Hepatocyte (in vitro differentiated cells): ENCODE data around the gene DNAH11. TPM values are rescaled to one million over a fixed set of nuclear protein-coding genes. Genes with fewer than 3 reads are reported as not detected.
"Not testable (repeated sequence)": the region's sequence is repeated elsewhere in the genome, so short reads cannot be mapped to it uniquely, and the experiment has no call there.

Source experiments
- DNase-seq: peaks from one replicate; pipeline ENCODE4 v3.0.0-alpha.2; 2016; ENCODE audit warnings: low spot score
- H2AFZ ChIP-seq: fragments of 200-600 bp; sonication (generic); 2 replicates; pipeline ENCODE4 v1.6.0; 2016; ENCODE audit warnings: antibody characterized with exemption, mild to moderate bottlenecking
- H3K27ac ChIP-seq: fragments of 200-600 bp; sonication (generic); 2 replicates; pipeline ENCODE4 v1.5.1; 2016; ENCODE audit warnings: mild to moderate bottlenecking
- H3K27me3 ChIP-seq: fragments of 200-600 bp; sonication (generic); 2 replicates; pipeline ENCODE4 v1.6.1; 2016
- H3K36me3 ChIP-seq: fragments of 200-600 bp; sonication (generic); replicated peaks from 2 replicates; pipeline ENCODE4 v1.5.1; 2016; ENCODE audit warnings: low read depth; ENCODE audit not compliant: insufficient read depth
- H3K4me1 ChIP-seq: fragments of 200-600 bp; sonication (generic); 2 replicates; pipeline ENCODE4 v1.5.1; 2016; ENCODE audit warnings: mild to moderate bottlenecking, moderate library complexity; ENCODE audit not compliant: insufficient read depth
- H3K4me2 ChIP-seq: fragments of 200-600 bp; sonication (generic); 2 replicates; pipeline ENCODE4 v1.6.0; 2016
- H3K4me3 ChIP-seq: fragments of 200-600 bp; sonication (generic); 2 replicates; pipeline ENCODE4 v1.5.1; 2016; ENCODE audit warnings: mild to moderate bottlenecking
- H3K79me2 ChIP-seq: fragments of 200-600 bp; sonication (generic); 2 replicates; pipeline ENCODE4 v1.6.0; 2017; ENCODE audit warnings: mild to moderate bottlenecking
- H3K9me2 ChIP-seq: fragments of 200-600 bp; sonication (generic); replicated peaks from 2 replicates; pipeline ENCODE4 v1.6.0; 2017; ENCODE audit warnings: mild to moderate bottlenecking; ENCODE audit not compliant: insufficient read depth
- H3K9me3 ChIP-seq: fragments of 200-600 bp; sonication (generic); 2 replicates; pipeline ENCODE4 v1.5.1; 2016; ENCODE audit warnings: low read depth, mild to moderate bottlenecking
- H4K20me1 ChIP-seq: fragments of 200-600 bp; sonication (generic); 2 replicates; pipeline ENCODE4 v1.6.0; 2016; ENCODE audit warnings: mild to moderate bottlenecking; ENCODE audit not compliant: insufficient read depth, poor library complexity, severe bottlenecking
- CTCF ChIP-seq: fragments of 200-600 bp; sonication (generic); IDR thresholded peaks from 2 replicates; pipeline ENCODE4 v1.5.1; 2016; ENCODE audit warnings: antibody characterized with exemption, mild to moderate bottlenecking; ENCODE audit not compliant: poor library complexity
- EZH2 ChIP-seq: fragments of 200-600 bp; sonication (generic); IDR thresholded peaks from 2 replicates; pipeline ENCODE4 v1.6.1; 2016; ENCODE audit warnings: antibody characterized with exemption, mild to moderate bottlenecking, borderline replicate concordance
- EZH2phosphoT487 ChIP-seq: fragments of 200-600 bp; sonication (generic); IDR thresholded peaks from one replicate; pipeline ENCODE4 v1.6.1; 2018; ENCODE audit warnings: antibody characterized with exemption, mild to moderate bottlenecking, low read depth, moderate library complexity; ENCODE audit not compliant: unreplicated experiment, severe bottlenecking
- WGBS: methylation state at CpG from one replicate; pipeline ENCODE4 v1.1.6; 2016; ENCODE audit warnings: low lambda C conversion rate; ENCODE audit errors: missing lambda C conversion rate; 5-methylcytosine and 5-hydroxymethylcytosine counted together
- polyA plus RNA-seq: library from polyadenylated mRNA; unstranded; fragments of >200 nt; fragmentation: Nextera tagmentation; extraction: Ambion mirVana; gene quantifications from 2 replicates; pipeline ENCODE4 v1.2.1, GENCODE V29; 2016
- total RNA-seq: library from RNA; depleted of rRNA; stranded (reverse); fragments of >200 nt; gene quantifications from 2 replicates; pipeline ENCODE4 v1.2.3, GENCODE V29; 2014

The DNAH11 gene
- total and polyA plus RNA-seq, 2 experiments from 2014 or later = 0.43 to 1.3 TPM

GRCh38 chr7:21722371-21722770 is 179.5 kb downstream of the DNAH11 start:
- H3K4me1 ChIP-seq = no peaks in the 10 kb centered on the region
- no peaks in the 10 kb centered on the region for H3K27me3 ChIP-seq
- no peak for DNase-seq
- no peak overlapping the region for H3K4me2 ChIP-seq
- no peaks in the 10 kb centered on the region for H3K9me2 ChIP-seq
- no peaks in the 10 kb centered on the region for H4K20me1 ChIP-seq
- no peaks in the 10 kb centered on the region for H3K36me3 ChIP-seq
- H3K27ac ChIP-seq = no peak overlapping the region
- H3K9me3 ChIP-seq = no peaks in the 10 kb centered on the region
- TF ChIP-seq CTCF = no peak
- TF ChIP-seq EZH2 = no peak
- no peak for TF ChIP-seq EZH2phosphoT487
- no peak overlapping the region for H2AFZ ChIP-seq
- no peaks in the 10 kb centered on the region for H3K79me2 ChIP-seq
- no peak overlapping the region for H3K4me3 ChIP-seq
- 95% methylated on average over 4 of the region's 4 CpGs for WGBS

GRCh38 chr7:21724562-21724961 is 181.7 kb downstream of the DNAH11 start:
- Histone ChIP-seq H3K27ac (no peak overlapping the region), H3K9me3 (no peaks in the 10 kb centered on the region)

GRCh38 chr7:21730399-21730798 is 187.6 kb downstream of the DNAH11 start:
- TF ChIP-seq CTCF (no peak), EZH2 (no peak), EZH2phosphoT487 (no peak)

More at GRCh38 chr7:21724562-21724961, 181.7 kb downstream of the DNAH11 start:
- no peaks in the 10 kb centered on the region for H3K36me3 ChIP-seq
- H3K4me1 ChIP-seq = no peaks in the 10 kb centered on the region
- no peak for DNase-seq
- no peak overlapping the region for H3K4me3 ChIP-seq
- TF ChIP-seq CTCF (no peak), EZH2phosphoT487 (no peak), EZH2 (no peak)
- H4K20me1 ChIP-seq = no peaks in the 10 kb centered on the region
- H3K4me2 ChIP-seq = no peak overlapping the region
- no peaks in the 10 kb centered on the region for H3K9me2 ChIP-seq
- H2AFZ ChIP-seq = no peak overlapping the region
- no peaks in the 10 kb centered on the region for H3K79me2 ChIP-seq
- no peaks in the 10 kb centered on the region for H3K27me3 ChIP-seq
- WGBS = 65% methylated on average over 3 of the region's 3 CpGs

GRCh38 chr7:21731977-21732376 is 189.1 kb downstream of the DNAH11 start:
- H4K20me1 ChIP-seq = no peaks in the 10 kb centered on the region

More at GRCh38 chr7:21730399-21730798, 187.6 kb downstream of the DNAH11 start:
- H3K9me3 ChIP-seq = no peaks in the 10 kb centered on the region
- H2AFZ ChIP-seq = no peak overlapping the region
- H3K9me2 ChIP-seq = no peaks in the 10 kb centered on the region
- no peak overlapping the region for H3K4me2 ChIP-seq
- WGBS = 95% methylated on average over 2 of the region's 2 CpGs
- H3K79me2 ChIP-seq = no peaks in the 10 kb centered on the region
- DNase-seq = no peak
- H4K20me1 ChIP-seq = no peaks in the 10 kb centered on the region
- no peaks in the 10 kb centered on the region for H3K27me3 ChIP-seq
- H3K36me3 ChIP-seq = no peaks in the 10 kb centered on the region
- H3K4me1 ChIP-seq = no peaks in the 10 kb centered on the region
- no peak overlapping the region for H3K4me3 ChIP-seq
- no peak overlapping the region for H3K27ac ChIP-seq

GRCh38 chr7:21732956-21733355 is 190.1 kb downstream of the DNAH11 start:
- not testable (repeated sequence) for H3K4me1 ChIP-seq, H2AFZ ChIP-seq, H3K4me2 ChIP-seq, H3K27me3 ChIP-seq, H3K9me2 ChIP-seq, H3K9me3 ChIP-seq, H4K20me1 ChIP-seq, H3K27ac ChIP-seq, H3K36me3 ChIP-seq, H3K4me3 ChIP-seq, H3K79me2 ChIP-seq, DNase-seq
- WGBS = 89% methylated on average over 6 of the region's 6 CpGs

More at GRCh38 chr7:21731977-21732376, 189.1 kb downstream of the DNAH11 start:
- Histone ChIP-seq H3K27me3 (no peaks in the 10 kb centered on the region), H2AFZ (no peak overlapping the region), H3K9me3 (no peaks in the 10 kb centered on the region), H3K4me1 (no peaks in the 10 kb centered on the region), H3K9me2 (no peaks in the 10 kb centered on the region), H3K4me2 (no peak overlapping the region), H3K79me2 (no peaks in the 10 kb centered on the region), H3K4me3 (no peak overlapping the region), H3K36me3 (no peaks in the 10 kb centered on the region), H3K27ac (no peak overlapping the region)
- WGBS = 89% methylated on average over 3 of the region's 3 CpGs
- TF ChIP-seq CTCF = no peak
- TF ChIP-seq EZH2phosphoT487 = no peak
- no peak for TF ChIP-seq EZH2
- no peak for DNase-seq
